HepG2 (cell line): ENCODE data around the gene CFAP61. TPM values are rescaled to one million over a fixed set of nuclear protein-coding genes. Genes with fewer than 3 reads are reported as not detected.

Source experiments
- AGO1 ChIP-seq: fragments of 200-400 bp; formaldehyde crosslinking; IDR thresholded peaks from 2 replicates; pipeline ENCODE4 v1.6.1; 2017; ENCODE audit warnings: mild to moderate bottlenecking, low read depth, low read length, moderate library complexity; ENCODE audit not compliant: poor library complexity, severe bottlenecking
- ARNT ChIP-seq: fragments of 450-650 bp; IDR thresholded peaks from 2 replicates; pipeline ENCODE4 v1.6.1; 2017
- CREM ChIP-seq, 2 experiments: sonication (generic) in 1 of 2; formaldehyde crosslinking in 1 of 2; IDR thresholded peaks; 2 replicates each; pipeline versions ENCODE4 v1.4.0 to v1.6.1; 2016 to 2020; ENCODE audit warnings: antibody characterized with exemption in 1 of 2, mild to moderate bottlenecking in 1 of 2, missing genetic modification reagents in 1 of 2
- HOXA3 ChIP-seq: sonication (generic); formaldehyde crosslinking; IDR thresholded peaks from 2 replicates; pipeline ENCODE4 v1.5.0; 2020; ENCODE audit warnings: missing genetic modification reagents
- KMT2A ChIP-seq: sonication (generic); formaldehyde crosslinking; IDR thresholded peaks from 2 replicates; pipeline ENCODE4 v1.4.0; 2020; ENCODE audit warnings: missing genetic modification reagents
- MBNL3 ChIP-seq: fragments of 250-450 bp; sonication (Bioruptor Pico); conservative IDR thresholded peaks from 2 replicates; pipeline ENCODE4 v1.8.0; 2022; ENCODE audit warnings: mild to moderate bottlenecking, inconsistent platforms
- PHF5A ChIP-seq: IDR thresholded peaks from one replicate; pipeline ENCODE4 v1.6.1; 2018; ENCODE audit warnings: low read depth, missing genetic modification reagents; ENCODE audit not compliant: unreplicated experiment
- PITX1 ChIP-seq: sonication (generic); formaldehyde crosslinking; IDR thresholded peaks from 2 replicates; pipeline ENCODE4 v1.5.1; 2020; ENCODE audit warnings: mild to moderate bottlenecking, missing genetic modification reagents
- PTBP1 ChIP-seq: fragments of 200-400 bp; formaldehyde crosslinking; IDR thresholded peaks from 2 replicates; pipeline ENCODE4 v1.6.1; 2018; ENCODE audit warnings: low read length, low read depth; ENCODE audit not compliant: poor library complexity, severe bottlenecking
- REL ChIP-seq: sonication (generic); formaldehyde crosslinking; conservative IDR thresholded peaks from 2 replicates; pipeline ENCODE4 v1.8.0; 2022; ENCODE audit warnings: mild to moderate bottlenecking, missing genetic modification reagents, moderate library complexity
- SAFB2 ChIP-seq: sonication (generic); formaldehyde crosslinking; IDR thresholded peaks from 2 replicates; pipeline ENCODE4 v1.5.1; 2020; ENCODE audit warnings: missing genetic modification reagents, low read depth, mild to moderate bottlenecking, borderline replicate concordance
- TOE1 ChIP-seq: sonication (generic); formaldehyde crosslinking; IDR thresholded peaks from 2 replicates; pipeline ENCODE4 v1.4.0; 2020; ENCODE audit warnings: mild to moderate bottlenecking, missing genetic modification reagents
- TOPORS ChIP-seq: sonication (generic); formaldehyde crosslinking; IDR thresholded peaks from 2 replicates; pipeline ENCODE4 v1.8.0; 2023; ENCODE audit warnings: mild to moderate bottlenecking, missing genetic modification reagents
- ZFP82 ChIP-seq: sonication (generic); formaldehyde crosslinking; IDR thresholded peaks from 2 replicates; pipeline ENCODE4 v1.5.1; 2020; ENCODE audit warnings: mild to moderate bottlenecking, missing genetic modification reagents, borderline replicate concordance
- ZNF12 ChIP-seq: sonication (generic); formaldehyde crosslinking; IDR thresholded peaks from 2 replicates; pipeline ENCODE4 v1.5.0; 2020; ENCODE audit warnings: missing genetic modification reagents
- ZNF354B ChIP-seq: sonication (generic); formaldehyde crosslinking; IDR thresholded peaks from 2 replicates; pipeline ENCODE4 v1.8.0; 2022; ENCODE audit warnings: mild to moderate bottlenecking, missing genetic modification reagents
- ZNF543 ChIP-seq: sonication (generic); formaldehyde crosslinking; IDR thresholded peaks from 2 replicates; pipeline ENCODE4 v1.4.0; 2020; ENCODE audit warnings: mild to moderate bottlenecking, missing genetic modification reagents
- ZNF589 ChIP-seq: sonication (generic); formaldehyde crosslinking; conservative IDR thresholded peaks from 2 replicates; pipeline ENCODE4 v1.8.0; 2022; ENCODE audit warnings: mild to moderate bottlenecking, moderate library complexity, missing genetic modification reagents
- ZNF619 ChIP-seq: sonication (generic); formaldehyde crosslinking; IDR thresholded peaks from 2 replicates; pipeline ENCODE4 v1.4.0; 2020; ENCODE audit warnings: mild to moderate bottlenecking, missing genetic modification reagents
- polyA plus RNA-seq, 8 experiments: library from polyadenylated mRNA; depleted of rRNA in 3 of 8; stranded (reverse) in 7 of 8; unstranded in 1 of 8; fragments of >200 nt; fragmentation: Illumina TruSeq in 4 of 8; extraction: Trizol in 4 of 8; gene quantifications; 2 replicates each; pipeline versions ENCODE4 v1.2.1 to v1.2.3, GENCODE V29; 2011 to 2016; ENCODE audit warnings: low read depth in 4 of 8, missing spikeins in 1 of 8, mixed read lengths in 1 of 8; ENCODE audit not compliant: insufficient read depth in 1 of 8
- total RNA-seq, 5 experiments: library from RNA; depleted of rRNA; stranded (reverse); fragments of >200 nt; fragmentation: Illumina TruSeq; extraction: Trizol; gene quantifications; 2 replicates each; pipeline ENCODE4 v1.2.3, GENCODE V29; 2016; ENCODE audit warnings: low read depth in 1 of 5
- TF ChIP-seq, protein P1 (sequence below): sonication (generic); formaldehyde crosslinking; IDR thresholded peaks from 2 replicates; pipeline ENCODE4 v1.5.1; 2020; ENCODE audit warnings: mild to moderate bottlenecking, moderate library complexity, missing genetic modification reagents
- TF ChIP-seq, protein P2 (sequence below): sonication (generic); formaldehyde crosslinking; IDR thresholded peaks from 2 replicates; pipeline ENCODE4 v1.5.1; 2020; ENCODE audit warnings: missing genetic modification reagents, mild to moderate bottlenecking, borderline replicate concordance
- TF ChIP-seq, protein P3 (sequence below): IDR thresholded peaks from 2 replicates; pipeline ENCODE4 v1.6.1; 2016
- TF ChIP-seq, protein P4 (sequence below): sonication (generic); formaldehyde crosslinking; IDR thresholded peaks from 2 replicates; pipeline ENCODE4 v1.4.0; 2020; ENCODE audit warnings: missing genetic modification reagents
- TF ChIP-seq, protein P5 (sequence below): sonication (generic); formaldehyde crosslinking; IDR thresholded peaks from 2 replicates; pipeline ENCODE4 v1.5.0; 2020; ENCODE audit warnings: missing genetic modification reagents

Gene CFAP61
- total and polyA plus RNA-seq, 2 of the 13 experiments (the other 11 are each of a cell fraction or from before 2014, with no cell fraction given), result 0.27 TPM; not detected in 1

DNA sequence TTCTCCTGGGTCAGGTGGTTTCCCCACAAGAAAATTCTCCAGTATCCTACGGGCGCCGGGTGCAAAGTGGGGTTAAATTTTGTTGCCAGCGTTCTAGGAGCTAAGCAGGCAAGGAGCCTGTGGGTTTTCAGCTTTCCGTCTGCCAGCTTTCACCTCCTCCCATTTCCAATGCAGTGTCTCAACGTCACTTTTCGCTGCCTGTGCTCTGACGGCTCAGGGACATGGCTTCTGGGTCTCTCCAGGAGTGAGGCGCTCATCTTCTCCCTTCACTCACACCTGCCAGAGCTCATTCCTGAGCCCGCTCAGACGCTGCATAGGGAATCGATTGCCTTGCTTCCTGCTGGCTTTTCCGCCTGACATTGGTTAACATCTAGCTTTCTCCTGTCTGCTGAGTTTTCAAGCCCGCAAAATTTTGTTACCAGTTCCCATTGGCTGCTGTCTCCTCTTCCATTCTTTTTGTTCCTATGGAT, 42.5 kb upstream of the CFAP61 start (continued):
- TF ChIP-seq, protein P1, sequence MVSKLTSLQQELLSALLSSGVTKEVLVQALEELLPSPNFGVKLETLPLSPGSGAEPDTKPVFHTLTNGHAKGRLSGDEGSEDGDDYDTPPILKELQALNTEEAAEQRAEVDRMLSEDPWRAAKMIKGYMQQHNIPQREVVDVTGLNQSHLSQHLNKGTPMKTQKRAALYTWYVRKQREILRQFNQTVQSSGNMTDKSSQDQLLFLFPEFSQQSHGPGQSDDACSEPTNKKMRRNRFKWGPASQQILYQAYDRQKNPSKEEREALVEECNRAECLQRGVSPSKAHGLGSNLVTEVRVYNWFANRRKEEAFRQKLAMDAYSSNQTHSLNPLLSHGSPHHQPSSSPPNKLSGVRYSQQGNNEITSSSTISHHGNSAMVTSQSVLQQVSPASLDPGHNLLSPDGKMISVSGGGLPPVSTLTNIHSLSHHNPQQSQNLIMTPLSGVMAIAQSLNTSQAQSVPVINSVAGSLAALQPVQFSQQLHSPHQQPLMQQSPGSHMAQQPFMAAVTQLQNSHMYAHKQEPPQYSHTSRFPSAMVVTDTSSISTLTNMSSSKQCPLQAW (CRISPR knock-in tag), result no peak
- TF ChIP-seq PTBP1, result no peak
- TF ChIP-seq, protein P2, sequence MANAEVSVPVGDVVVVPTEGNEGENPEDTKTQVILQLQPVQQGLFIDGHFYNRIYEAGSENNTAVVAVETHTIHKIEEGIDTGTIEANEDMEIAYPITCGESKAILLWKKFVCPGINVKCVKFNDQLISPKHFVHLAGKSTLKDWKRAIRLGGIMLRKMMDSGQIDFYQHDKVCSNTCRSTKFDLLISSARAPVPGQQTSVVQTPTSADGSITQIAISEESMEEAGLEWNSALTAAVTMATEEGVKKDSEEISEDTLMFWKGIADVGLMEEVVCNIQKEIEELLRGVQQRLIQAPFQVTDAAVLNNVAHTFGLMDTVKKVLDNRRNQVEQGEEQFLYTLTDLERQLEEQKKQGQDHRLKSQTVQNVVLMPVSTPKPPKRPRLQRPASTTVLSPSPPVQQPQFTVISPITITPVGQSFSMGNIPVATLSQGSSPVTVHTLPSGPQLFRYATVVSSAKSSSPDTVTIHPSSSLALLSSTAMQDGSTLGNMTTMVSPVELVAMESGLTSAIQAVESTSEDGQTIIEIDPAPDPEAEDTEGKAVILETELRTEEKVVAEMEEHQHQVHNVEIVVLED (CRISPR knock-in tag), result 0 out of 2 replicates have a peak, but pooled peaks have one; percentile 32
- no peak for TF ChIP-seq ZNF589 (CRISPR knock-in tag)
- TF ChIP-seq HOXA3 (CRISPR knock-in tag), result peak; percentile 63; the same call in 1 of the 2 replicates
- TF ChIP-seq ARNT, result no peak
- peak; percentile 65; the same call in 1 of the 2 replicates for TF ChIP-seq KMT2A (CRISPR knock-in tag)
- peak; percentile 17 for TF ChIP-seq PHF5A
- no peak for TF ChIP-seq TOE1 (CRISPR knock-in tag)
- no peak for TF ChIP-seq MBNL3 (CRISPR knock-in tag)
- TF ChIP-seq AGO1, result no peak
- no peak for TF ChIP-seq ZNF12 (CRISPR knock-in tag)
- TF ChIP-seq CREM (IDR thresholded peaks at IDR 0.05), result no peak
- no peak for TF ChIP-seq CREM (CRISPR knock-in tag; IDR thresholded peaks at IDR 0.05)
- no peak for TF ChIP-seq ZNF543 (CRISPR knock-in tag)
- TF ChIP-seq, protein P3, sequence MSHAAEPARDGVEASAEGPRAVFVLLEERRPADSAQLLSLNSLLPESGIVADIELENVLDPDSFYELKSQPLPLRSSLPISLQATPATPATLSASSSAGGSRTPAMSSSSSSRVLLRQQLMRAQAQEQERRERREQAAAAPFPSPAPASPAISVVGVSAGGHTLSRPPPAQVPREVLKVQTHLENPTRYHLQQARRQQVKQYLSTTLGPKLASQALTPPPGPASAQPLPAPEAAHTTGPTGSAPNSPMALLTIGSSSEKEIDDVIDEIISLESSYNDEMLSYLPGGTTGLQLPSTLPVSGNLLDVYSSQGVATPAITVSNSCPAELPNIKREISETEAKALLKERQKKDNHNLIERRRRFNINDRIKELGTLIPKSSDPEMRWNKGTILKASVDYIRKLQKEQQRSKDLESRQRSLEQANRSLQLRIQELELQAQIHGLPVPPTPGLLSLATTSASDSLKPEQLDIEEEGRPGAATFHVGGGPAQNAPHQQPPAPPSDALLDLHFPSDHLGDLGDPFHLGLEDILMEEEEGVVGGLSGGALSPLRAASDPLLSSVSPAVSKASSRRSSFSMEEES (CRISPR knock-in tag), result 0 out of 2 replicates have a peak, but pooled peaks have one; percentile 16
- no peak for TF ChIP-seq PITX1 (CRISPR knock-in tag)
- no peak for TF ChIP-seq TOPORS (CRISPR knock-in tag)
- no peak for TF ChIP-seq ZFP82 (CRISPR knock-in tag)
- no peak for TF ChIP-seq REL (CRISPR knock-in tag)
- no peak for TF ChIP-seq SAFB2
- TF ChIP-seq ZNF354B (CRISPR knock-in tag), result peak; percentile 81; the same call in 1 of the 2 replicates
- TF ChIP-seq, protein P4, sequence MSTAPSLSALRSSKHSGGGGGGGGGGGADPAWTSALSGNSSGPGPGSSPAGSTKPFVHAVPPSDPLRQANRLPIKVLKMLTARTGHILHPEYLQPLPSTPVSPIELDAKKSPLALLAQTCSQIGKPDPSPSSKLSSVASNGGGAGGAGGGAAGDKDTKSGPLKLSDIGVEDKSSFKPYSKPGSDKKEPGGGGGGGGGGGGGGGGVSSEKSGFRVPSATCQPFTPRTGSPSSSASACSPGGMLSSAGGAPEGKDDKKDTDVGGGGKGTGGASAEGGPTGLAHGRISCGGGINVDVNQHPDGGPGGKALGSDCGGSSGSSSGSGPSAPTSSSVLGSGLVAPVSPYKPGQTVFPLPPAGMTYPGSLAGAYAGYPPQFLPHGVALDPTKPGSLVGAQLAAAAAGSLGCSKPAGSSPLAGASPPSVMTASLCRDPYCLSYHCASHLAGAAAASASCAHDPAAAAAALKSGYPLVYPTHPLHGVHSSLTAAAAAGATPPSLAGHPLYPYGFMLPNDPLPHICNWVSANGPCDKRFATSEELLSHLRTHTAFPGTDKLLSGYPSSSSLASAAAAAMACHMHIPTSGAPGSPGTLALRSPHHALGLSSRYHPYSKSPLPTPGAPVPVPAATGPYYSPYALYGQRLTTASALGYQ, result no peak
- TF ChIP-seq, protein P5, sequence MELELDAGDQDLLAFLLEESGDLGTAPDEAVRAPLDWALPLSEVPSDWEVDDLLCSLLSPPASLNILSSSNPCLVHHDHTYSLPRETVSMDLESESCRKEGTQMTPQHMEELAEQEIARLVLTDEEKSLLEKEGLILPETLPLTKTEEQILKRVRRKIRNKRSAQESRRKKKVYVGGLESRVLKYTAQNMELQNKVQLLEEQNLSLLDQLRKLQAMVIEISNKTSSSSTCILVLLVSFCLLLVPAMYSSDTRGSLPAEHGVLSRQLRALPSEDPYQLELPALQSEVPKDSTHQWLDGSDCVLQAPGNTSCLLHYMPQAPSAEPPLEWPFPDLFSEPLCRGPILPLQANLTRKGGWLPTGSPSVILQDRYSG (CRISPR knock-in tag), result no peak
- TF ChIP-seq ZNF619 (CRISPR knock-in tag), result no peak
